ENCODE data around the gene MCTP2.
A peak's percentile ranks its signal among the peaks of the same experiment; 100 is the strongest.

Gene MCTP2

GRCh38 chr15:94225616-94226015, 5.7 kb upstream of the MCTP2 start:
- no peak overlapping the region for H3K4me3 Mint-ChIP-seq
- no peak overlapping the region for H3K27ac Mint-ChIP-seq
- peaks cover 14% of the 10 kb centered on the region for H3K4me1 Mint-ChIP-seq (ENCODE audit: low read depth)
- no peaks in the 10 kb centered on the region for H3K9me3 Mint-ChIP-seq
- peaks cover 3% of the 10 kb centered on the region for H3K36me3 Mint-ChIP-seq (ENCODE audit: low read depth)
- H3K27me3 Mint-ChIP-seq: peaks cover 43% of the 10 kb centered on the region
- intact Hi-C loops (cut with micrococcal nuclease): loop anchor here (5.0 kb wide), 1 partner anchor 48 kb away; no protein-coding TSS in a partner anchor

- Mint-ChIP-seq H3K27me3 (peaks cover 64% of the 10 kb centered on the region), H3K36me3 (ENCODE audit: low read depth) (peaks cover 9% of the 10 kb centered on the region), H3K9me3 (no peaks in the 10 kb centered on the region), H3K4me3 (no peak overlapping the region), H3K4me1 (ENCODE audit: low read depth) (peaks cover 25% of the 10 kb centered on the region), H3K27ac (no peak overlapping the region)
- intact Hi-C loops (cut with micrococcal nuclease): loop anchor here (5.0 kb wide), 1 partner anchor 51 kb away; no protein-coding TSS in a partner anchor
Measured at GRCh38 chr15:94228611-94229010, 2.8 kb upstream of the MCTP2 start.

GRCh38 chr15:94229591-94230369, 1.6 kb upstream of the MCTP2 start:
- H3K27ac Mint-ChIP-seq: no peak overlapping the region
- peak overlapping the region; percentile 30 for H3K4me3 Mint-ChIP-seq
- peaks cover 67% of the 10 kb centered on the region for H3K27me3 Mint-ChIP-seq
- peaks cover 37% of the 10 kb centered on the region for H3K4me1 Mint-ChIP-seq (ENCODE audit: low read depth)
- peaks cover 9% of the 10 kb centered on the region for H3K36me3 Mint-ChIP-seq (ENCODE audit: low read depth)
- intact Hi-C loops (cut with micrococcal nuclease): loop anchor here (5.0 to 10.0 kb wide), 3 partner anchors 52 to 65 kb away; no protein-coding TSS in a partner anchor
- H3K9me3 Mint-ChIP-seq: no peaks in the 10 kb centered on the region

GRCh38 chr15:94230431-94230882, 904 bp upstream of the MCTP2 start:
- peak overlapping the region; percentile 65 for H3K27ac Mint-ChIP-seq
- H3K27me3 Mint-ChIP-seq: peaks cover 67% of the 10 kb centered on the region
- peak overlapping the region; percentile 76 for H3K4me3 Mint-ChIP-seq
- intact Hi-C loops (cut with micrococcal nuclease): loop anchor here (5.0 to 10.0 kb wide), 2 partner anchors 63 to 64 kb away; no protein-coding TSS in a partner anchor
- no peaks in the 10 kb centered on the region for H3K9me3 Mint-ChIP-seq
- H3K4me1 Mint-ChIP-seq (ENCODE audit: low read depth): peaks cover 40% of the 10 kb centered on the region
- peaks cover 9% of the 10 kb centered on the region for H3K36me3 Mint-ChIP-seq (ENCODE audit: low read depth)

- H3K36me3 Mint-ChIP-seq (ENCODE audit: low read depth): peaks cover 9% of the 10 kb centered on the region
- H3K4me1 Mint-ChIP-seq (ENCODE audit: low read depth): peaks cover 52% of the 10 kb centered on the region
Measured at GRCh38 chr15:94231723-94232468, 535 bp downstream of the MCTP2 start.

GRCh38 chr15:94233441-94233840, 2.1 kb downstream of the MCTP2 start:
- intact Hi-C loops (cut with micrococcal nuclease): loop anchor here (5.0 to 10.0 kb wide), 2 partner anchors 61 to 66 kb away; no protein-coding TSS in a partner anchor
- peaks cover 57% of the 10 kb centered on the region for H3K4me1 Mint-ChIP-seq (ENCODE audit: low read depth)
- no peak overlapping the region for H3K4me3 Mint-ChIP-seq
- H3K9me3 Mint-ChIP-seq: no peaks in the 10 kb centered on the region
- H3K27ac Mint-ChIP-seq: no peak overlapping the region
- H3K27me3 Mint-ChIP-seq: peaks cover 57% of the 10 kb centered on the region
- H3K36me3 Mint-ChIP-seq (ENCODE audit: low read depth): peaks cover 9% of the 10 kb centered on the region

More at GRCh38 chr15:94231723-94232468, 535 bp downstream of the MCTP2 start:
- Mint-ChIP-seq H3K9me3 (no peaks in the 10 kb centered on the region), H3K4me3 (peak overlapping the region; percentile 76), H3K27ac (peak overlapping the region; percentile 65), H3K27me3 (peaks cover 66% of the 10 kb centered on the region)
- intact Hi-C loops (cut with micrococcal nuclease): loop anchor here (5.0 to 10.0 kb wide), 2 partner anchors 63 to 65 kb away; no protein-coding TSS in a partner anchor

GRCh38 chr15:94234300-94234699, 2.9 kb downstream of the MCTP2 start:
- peaks cover 53% of the 10 kb centered on the region for H3K27me3 Mint-ChIP-seq
- H3K4me1 Mint-ChIP-seq (ENCODE audit: low read depth): peaks cover 61% of the 10 kb centered on the region
- no peaks in the 10 kb centered on the region for H3K9me3 Mint-ChIP-seq
- no peak overlapping the region for H3K4me3 Mint-ChIP-seq
- intact Hi-C loops (cut with micrococcal nuclease): loop anchor here (5.0 to 10.0 kb wide), 2 partner anchors 61 to 67 kb away; no protein-coding TSS in a partner anchor
- peaks cover 9% of the 10 kb centered on the region for H3K36me3 Mint-ChIP-seq (ENCODE audit: low read depth)
- no peak overlapping the region for H3K27ac Mint-ChIP-seq

GRCh38 chr15:94235041-94235440, 3.7 kb downstream of the MCTP2 start:
- Mint-ChIP-seq H3K4me3 (no peak overlapping the region), H3K9me3 (no peaks in the 10 kb centered on the region), H3K27ac (no peak overlapping the region), H3K36me3 (ENCODE audit: low read depth) (peaks cover 9% of the 10 kb centered on the region), H3K4me1 (ENCODE audit: low read depth) (peaks cover 54% of the 10 kb centered on the region), H3K27me3 (peaks cover 47% of the 10 kb centered on the region)
- intact Hi-C loops (cut with micrococcal nuclease): loop anchor here (10.0 kb wide), 1 partner anchor 60 kb away; no protein-coding TSS in a partner anchor

GRCh38 chr15:94235646-94236045, 4.3 kb downstream of the MCTP2 start:
- Mint-ChIP-seq H3K9me3 (no peaks in the 10 kb centered on the region), H3K4me1 (ENCODE audit: low read depth) (peaks cover 48% of the 10 kb centered on the region), H3K27ac (no peak overlapping the region), H3K4me3 (no peak overlapping the region), H3K27me3 (peaks cover 43% of the 10 kb centered on the region), H3K36me3 (ENCODE audit: low read depth) (peaks cover 6% of the 10 kb centered on the region)
- intact Hi-C loops (cut with micrococcal nuclease): loop anchor here (10.0 kb wide), 1 partner anchor 59 kb away; no protein-coding TSS in a partner anchor

GRCh38 chr15:94236608-94237007, 5.2 kb downstream of the MCTP2 start:
- H3K27ac Mint-ChIP-seq: no peak overlapping the region
- peaks cover 41% of the 10 kb centered on the region for H3K4me1 Mint-ChIP-seq (ENCODE audit: low read depth)
- H3K36me3 Mint-ChIP-seq (ENCODE audit: low read depth): no peaks in the 10 kb centered on the region
- H3K9me3 Mint-ChIP-seq: no peaks in the 10 kb centered on the region
- H3K4me3 Mint-ChIP-seq: no peak overlapping the region
- intact Hi-C loops (cut with micrococcal nuclease): loop anchor here (10.0 kb wide), 1 partner anchor 58 kb away; no protein-coding TSS in a partner anchor
- H3K27me3 Mint-ChIP-seq: peaks cover 34% of the 10 kb centered on the region

- Mint-ChIP-seq H3K27me3 (peaks cover 21% of the 10 kb centered on the region), H3K27ac (no peak overlapping the region), H3K4me3 (no peak overlapping the region), H3K36me3 (ENCODE audit: low read depth) (no peaks in the 10 kb centered on the region), H3K4me1 (ENCODE audit: low read depth) (peaks cover 37% of the 10 kb centered on the region), H3K9me3 (no peaks in the 10 kb centered on the region)
- intact Hi-C loops (cut with micrococcal nuclease): loop anchor here (10.0 kb wide), 1 partner anchor 57 kb away; no protein-coding TSS in a partner anchor
Measured at GRCh38 chr15:94237903-94238302, 6.5 kb downstream of the MCTP2 start.

- no peaks in the 10 kb centered on the region for H3K9me3 Mint-ChIP-seq
- H3K4me1 Mint-ChIP-seq (ENCODE audit: low read depth): peaks cover 37% of the 10 kb centered on the region
- H3K27ac Mint-ChIP-seq: no peak overlapping the region
- H3K4me3 Mint-ChIP-seq: no peak overlapping the region
- intact Hi-C loops (cut with micrococcal nuclease): loop anchor here (10.0 kb wide), 1 partner anchor 56 kb away; no protein-coding TSS in a partner anchor
- H3K27me3 Mint-ChIP-seq: peaks cover 21% of the 10 kb centered on the region
- no peaks in the 10 kb centered on the region for H3K36me3 Mint-ChIP-seq (ENCODE audit: low read depth)
Measured at GRCh38 chr15:94238539-94239118, 7.3 kb downstream of the MCTP2 start.

GRCh38 chr15:94239474-94239873, 8.1 kb downstream of the MCTP2 start:
- Mint-ChIP-seq H3K4me1 (ENCODE audit: low read depth) (peaks cover 29% of the 10 kb centered on the region), H3K9me3 (no peaks in the 10 kb centered on the region), H3K4me3 (no peak overlapping the region), H3K36me3 (ENCODE audit: low read depth) (no peaks in the 10 kb centered on the region), H3K27ac (no peak overlapping the region), H3K27me3 (peaks cover 17% of the 10 kb centered on the region)
- intact Hi-C loops (cut with micrococcal nuclease): loop anchor here (10.0 kb wide), 1 partner anchor 55 kb away; no protein-coding TSS in a partner anchor
